Measurements from ENCODE around the gene RICTOR.
"Not testable (repeated sequence)": the region's sequence is repeated elsewhere in the genome, so short reads cannot be mapped to it uniquely, and the experiment has no call there.

The RICTOR gene

DNA sequence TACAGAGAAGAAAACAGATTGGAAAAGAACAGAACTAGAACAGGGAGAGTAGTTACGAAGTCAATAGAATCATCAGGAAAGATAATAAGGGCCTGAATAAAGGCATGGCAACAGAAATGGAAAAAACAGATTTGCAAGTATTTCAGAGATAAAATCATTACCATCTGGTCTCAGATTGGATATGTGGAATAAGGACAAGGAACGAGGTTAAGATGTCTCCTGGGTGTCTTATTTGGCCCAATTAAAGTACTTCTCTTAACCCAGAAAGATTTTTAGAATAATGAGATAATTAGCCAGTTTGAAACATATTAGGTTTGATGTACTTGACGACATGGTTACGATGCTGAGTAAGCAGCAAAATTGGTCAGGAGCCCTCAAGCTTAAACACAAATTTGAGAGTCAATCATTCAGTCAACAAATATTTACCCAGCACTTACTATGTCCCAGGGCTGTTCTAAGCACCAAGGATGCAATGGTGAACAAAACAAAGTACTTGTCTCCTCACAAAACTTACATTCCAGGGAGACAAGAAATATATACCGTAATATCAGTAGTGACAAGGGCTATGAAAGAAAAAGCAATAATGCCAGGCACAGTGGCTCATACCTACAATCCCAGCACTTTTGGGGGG lies 18.3 kb downstream of the RICTOR start:
- DNase-seq: no peak

DNA sequence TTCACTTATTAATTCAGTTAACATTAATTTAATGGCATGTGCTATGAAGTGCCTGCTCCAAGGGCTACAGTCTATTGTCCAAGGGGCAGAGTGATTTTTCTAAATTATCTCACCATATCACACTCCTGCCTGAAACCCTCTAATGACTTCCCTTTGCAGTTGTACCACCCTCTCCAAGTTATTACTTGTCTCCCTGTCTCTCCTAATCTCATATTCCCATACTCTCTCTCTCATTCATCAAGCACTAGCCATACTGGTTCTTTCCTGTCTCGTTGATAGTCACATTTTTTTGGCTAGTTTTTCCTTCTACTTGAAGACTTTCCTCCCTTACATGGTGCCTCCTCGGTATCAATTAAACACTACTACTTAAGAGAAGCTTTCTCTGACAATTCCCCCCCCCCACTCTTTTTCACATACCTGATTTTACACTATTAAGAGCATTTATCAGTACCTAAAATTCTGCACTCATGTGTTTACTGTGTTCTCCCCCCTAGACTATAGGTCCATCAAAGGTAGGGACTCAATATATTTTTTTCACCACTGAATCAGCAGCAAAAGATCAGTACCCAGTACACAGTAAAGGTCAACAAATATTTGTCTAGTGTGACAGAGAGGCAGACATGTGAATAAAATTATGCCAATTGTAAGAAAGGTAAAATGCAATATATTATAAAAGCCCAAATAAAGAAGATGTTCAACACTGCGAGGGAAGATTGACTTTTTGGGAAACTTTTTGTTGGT lies 19.0 kb downstream of the RICTOR start:
- no peak for DNase-seq

DNA sequence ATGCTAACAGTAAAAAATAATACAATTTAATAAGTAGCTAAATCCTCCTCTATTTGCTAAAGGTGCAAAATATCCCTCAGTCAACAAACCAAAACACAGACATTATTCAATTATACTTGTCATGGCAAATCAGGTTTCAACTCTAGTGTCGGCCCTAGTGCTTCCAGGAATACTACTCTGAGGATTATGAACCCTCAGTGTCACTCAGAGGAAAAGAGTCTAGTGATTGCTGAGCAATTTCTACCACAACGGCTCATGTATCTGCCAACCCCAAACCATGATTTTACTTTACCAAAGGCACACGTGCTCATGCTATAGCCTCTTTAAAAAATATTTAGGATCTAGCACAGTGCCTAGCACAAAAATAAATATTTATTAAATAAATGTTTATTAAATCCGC lies 21.0 kb downstream of the RICTOR start:
- DNase-seq: no peak

DNA sequence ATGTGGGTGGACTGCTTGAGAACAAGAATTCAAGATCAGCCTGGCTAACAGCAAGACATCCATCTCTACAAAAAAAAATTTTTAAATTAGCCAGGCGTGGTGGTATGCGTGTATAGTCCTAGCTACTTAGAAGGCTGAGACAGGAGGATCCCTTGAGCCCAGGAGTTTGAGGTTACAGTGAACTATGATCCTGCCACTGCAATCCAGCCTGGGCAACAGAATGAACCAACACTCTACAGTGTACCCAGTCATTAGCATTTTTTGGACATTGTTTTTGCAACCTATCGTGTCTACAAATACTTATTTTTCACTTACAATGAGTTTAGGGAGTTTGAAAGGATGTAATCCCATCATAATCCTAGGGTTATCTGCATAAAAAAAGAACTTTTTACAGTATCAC lies 22.1 kb downstream of the RICTOR start:
- DNase-seq: no peak

DNA sequence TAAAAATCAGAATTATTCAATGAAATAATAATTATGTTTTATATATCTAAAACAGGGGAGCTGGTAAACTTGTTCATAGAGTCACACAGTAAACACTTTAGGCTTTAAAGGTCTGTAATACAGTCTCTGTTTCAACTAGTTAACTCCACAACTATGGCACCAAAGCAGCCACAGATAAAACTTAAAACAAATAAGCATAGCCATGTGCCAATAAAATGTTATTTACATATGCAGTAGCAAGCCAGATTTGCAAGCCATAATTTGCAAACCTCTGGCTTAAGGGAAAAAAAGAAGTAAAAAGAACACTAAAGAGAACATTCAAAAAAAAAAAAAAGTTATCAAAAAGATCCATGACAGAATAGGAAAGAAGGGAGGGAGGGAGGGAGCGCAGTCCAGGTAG lies 24.9 kb downstream of the RICTOR start:
- DNase-seq: no peak

DNA sequence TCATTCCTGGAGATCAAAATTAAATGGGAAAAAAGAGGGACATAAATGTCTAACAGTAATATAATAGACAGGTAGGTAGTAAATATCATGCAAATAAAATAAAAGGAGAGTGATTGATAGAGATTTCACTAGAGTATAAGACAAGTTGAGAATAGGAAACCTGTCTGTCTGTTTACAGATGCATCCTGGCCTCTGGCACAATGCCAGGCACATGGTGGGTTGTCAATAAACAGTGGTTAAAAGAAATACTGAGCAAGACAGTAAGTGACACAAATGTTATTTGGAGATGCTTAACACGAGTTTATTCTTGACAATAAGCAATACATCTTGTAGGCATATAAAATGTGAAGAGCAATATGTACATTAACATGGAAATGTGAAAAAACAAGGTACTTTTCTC lies 33.3 kb downstream of the RICTOR start:
- no peak for DNase-seq

DNA sequence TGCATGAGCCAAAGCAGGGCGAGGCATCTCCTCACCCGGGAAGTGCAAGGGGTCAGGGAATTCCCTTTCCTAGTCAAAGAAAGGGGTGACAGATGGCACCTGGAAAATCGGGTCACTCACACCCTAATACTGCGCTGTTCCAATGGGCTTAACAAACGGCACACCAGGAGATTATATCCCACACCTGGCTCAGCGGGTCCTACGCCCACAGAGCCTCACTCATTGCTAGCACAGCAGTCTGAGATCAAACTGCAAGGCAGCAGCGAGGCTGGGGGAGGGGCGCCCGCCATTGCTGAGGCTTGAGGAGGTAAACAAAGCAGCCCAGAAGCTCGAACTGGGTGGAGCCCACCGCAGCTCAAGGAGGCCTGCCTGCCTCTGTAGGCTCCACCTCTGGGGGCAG lies 39.7 kb downstream of the RICTOR start:
- DNase-seq: not testable (repeated sequence)

DNA sequence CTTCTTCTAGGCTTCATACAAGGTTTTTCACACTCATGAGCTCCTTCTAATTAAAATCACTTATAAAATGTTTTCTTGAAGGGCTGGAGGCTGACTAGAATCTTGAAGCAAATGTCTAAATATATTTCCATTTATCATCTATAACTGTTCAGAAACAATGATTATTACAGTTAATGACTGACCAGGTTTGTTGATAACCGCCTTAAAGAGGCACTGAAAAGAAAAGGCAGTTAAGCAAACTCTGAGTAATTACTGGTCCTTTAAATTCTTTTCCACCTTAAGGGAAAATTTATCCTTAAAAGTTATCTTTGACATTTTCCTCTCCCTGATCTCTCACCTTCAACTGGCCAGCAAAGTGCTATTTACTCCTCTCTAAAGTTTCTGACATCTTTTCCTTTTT lies 43.2 kb downstream of the RICTOR start:
- DNase-seq: no peak

DNA sequence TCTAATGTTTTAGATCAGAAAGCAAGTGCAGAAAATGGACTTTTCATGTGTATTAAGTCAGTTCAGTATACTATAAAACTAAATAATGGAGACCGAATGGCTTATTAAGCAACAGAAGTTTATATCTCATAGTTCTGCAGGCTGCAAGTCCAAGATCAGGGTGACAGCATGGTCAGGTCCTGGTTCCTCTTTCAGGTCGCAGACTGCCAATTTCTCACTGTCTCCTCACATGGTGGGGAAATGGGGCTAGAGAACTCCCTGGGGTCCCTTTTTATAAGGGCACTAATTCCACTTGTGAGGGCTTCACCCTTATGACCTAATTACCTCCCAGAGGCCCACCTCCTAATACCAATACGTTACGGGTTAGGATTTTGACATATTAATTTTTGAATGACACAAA lies 48.7 kb downstream of the RICTOR start:
- no peak for DNase-seq

DNA sequence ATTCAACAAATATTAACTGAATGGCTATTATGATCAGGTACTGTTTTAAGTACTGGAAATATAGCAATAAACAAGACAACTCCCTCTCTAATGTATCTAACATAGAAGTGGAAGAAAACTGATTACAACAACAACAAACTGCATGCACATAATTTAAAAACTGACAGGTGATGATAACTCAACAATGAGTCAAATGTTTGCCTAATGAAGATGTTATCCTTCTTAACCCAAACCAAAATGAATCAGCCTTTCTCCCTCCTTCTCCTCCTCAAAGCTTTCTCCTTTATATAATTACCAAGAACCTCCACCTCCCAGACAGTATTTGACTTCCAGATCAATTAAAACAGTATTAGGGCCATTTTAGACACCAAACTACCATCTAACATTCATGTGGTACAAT lies 49.3 kb downstream of the RICTOR start:
- DNase-seq: no peak

DNA sequence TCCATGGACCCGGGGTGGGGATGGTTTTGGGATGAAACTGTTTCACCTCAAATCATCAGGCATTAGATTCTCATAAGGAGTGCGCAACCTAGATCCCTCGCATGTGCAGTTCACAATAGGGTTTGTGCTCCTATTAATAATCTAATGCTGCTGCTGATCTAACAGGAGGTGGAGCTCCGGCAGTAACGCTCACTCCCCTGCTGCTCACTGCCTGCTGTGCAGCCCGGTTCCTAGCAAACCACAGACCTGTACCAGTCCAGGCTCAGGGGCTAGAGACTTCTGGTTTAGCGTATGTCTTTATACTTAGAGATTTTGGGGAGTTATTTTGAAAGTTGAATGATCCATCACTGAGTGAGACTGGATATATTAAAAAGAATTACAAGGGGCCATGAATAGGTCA lies 50.2 kb downstream of the RICTOR start:
- DNase-seq: no peak

DNA sequence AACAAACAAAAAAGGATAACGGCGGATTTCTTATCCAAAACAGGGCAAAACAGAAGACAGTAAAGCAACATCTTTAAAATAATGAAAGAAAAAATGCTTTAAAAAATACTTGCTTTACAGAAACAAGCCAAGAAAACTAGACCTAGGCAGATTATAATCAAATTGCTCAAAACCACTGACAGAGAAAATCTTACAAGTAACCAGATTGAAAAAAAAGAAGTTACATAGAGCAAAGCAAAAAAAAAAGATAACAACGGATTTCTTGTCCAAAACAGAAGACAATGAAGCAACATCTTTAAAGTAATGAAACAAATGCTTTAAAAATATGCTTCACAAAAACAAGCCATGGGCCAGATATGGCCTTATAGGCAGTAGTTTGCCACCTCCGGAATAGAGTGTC lies 51.1 kb downstream of the RICTOR start:
- no peak for DNase-seq

DNA sequence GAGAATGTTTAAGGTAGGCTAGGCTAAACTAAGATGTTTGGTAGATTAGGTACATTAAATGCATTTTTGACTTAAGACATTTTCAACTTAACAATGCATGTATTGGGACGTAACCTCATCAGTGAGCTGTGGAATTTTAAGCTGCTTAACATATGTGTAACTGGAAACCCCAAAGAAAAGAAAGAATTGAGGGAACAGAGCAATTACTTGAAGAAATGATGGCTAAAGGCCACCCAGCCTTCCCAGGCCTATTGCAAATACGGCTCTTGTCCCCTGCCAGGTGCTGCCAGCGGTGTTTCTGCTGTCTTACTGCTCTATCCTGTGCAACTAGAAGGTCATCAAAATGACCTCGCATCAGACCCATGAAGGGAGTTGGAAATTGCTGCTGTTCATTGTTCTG lies 52.0 kb downstream of the RICTOR start:
- DNase-seq: no peak

DNA sequence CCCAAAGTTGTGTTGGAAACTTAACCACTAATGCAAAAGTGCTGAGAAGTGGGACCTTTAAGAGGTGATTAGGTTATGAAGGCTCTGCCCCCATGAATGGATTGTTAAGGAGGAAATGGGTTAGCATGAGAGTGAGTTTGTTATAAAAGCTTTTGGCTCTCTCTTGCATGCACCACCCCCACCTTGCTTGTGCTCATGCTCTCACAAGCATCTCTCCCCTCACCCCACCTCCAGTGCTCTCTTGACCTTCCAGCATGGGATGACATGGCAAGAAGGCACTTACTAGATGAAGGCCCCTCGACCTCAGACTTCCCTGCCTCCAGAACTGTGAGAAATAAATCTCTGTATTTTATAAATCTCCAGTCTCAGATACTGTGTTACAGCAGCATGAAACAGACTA lies 52.8 kb downstream of the RICTOR start:
- no peak for DNase-seq

DNA sequence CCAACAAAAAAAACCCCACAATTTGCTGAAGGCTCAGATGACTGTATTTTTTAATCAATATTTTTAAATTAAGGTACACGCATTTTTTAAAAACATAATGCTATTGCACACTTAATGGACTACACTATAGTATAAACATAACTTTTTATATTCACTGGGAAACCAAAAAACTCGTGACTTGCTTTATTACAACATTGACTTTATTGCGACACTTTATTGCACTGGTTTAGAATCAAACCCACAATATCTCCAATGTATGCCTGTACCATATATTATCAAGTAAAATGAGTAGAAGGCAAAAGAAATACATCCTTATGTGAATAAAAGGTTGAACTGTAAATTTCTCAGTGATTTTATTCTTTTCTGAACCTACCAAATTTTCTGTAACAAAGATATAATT lies 53.7 kb downstream of the RICTOR start:
- DNase-seq: no peak

DNA sequence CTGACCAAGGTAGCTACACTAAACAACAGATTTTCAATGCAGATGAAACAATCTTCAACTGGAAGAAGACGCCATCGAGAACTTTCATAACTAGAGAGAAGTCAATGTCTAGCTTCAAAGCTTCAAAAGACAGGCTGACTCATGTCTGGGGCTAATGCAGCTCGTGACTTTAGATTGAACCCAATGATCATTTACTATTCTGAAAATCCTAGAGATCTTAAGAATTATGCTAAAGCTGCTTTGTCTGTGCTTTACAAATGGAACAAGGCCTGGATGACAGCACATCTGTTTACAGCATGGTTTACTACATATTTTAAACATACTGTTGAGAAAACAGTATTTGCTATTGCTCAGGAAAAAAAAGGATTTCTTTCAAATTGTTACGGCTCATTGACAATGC lies 54.9 kb downstream of the RICTOR start:
- no peak for DNase-seq

DNA sequence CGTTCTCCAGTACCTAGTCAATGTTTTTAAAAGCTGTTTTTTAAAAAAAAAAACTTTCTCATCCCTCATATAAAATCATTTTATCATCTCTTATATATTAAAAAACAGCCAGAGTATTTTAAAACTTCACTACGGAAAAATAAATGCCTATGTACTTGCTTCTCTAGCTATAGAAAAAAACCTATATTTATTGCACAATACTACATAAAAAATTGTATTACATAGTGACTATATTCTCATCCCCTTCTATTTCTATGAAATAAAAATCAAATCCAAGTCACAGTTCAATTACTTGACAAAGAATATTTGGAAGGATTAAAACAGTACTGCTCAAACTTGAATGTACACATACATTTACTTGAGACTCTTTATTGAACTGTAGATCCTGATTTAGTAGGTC lies 56.7 kb downstream of the RICTOR start:
- DNase-seq: no peak

DNA sequence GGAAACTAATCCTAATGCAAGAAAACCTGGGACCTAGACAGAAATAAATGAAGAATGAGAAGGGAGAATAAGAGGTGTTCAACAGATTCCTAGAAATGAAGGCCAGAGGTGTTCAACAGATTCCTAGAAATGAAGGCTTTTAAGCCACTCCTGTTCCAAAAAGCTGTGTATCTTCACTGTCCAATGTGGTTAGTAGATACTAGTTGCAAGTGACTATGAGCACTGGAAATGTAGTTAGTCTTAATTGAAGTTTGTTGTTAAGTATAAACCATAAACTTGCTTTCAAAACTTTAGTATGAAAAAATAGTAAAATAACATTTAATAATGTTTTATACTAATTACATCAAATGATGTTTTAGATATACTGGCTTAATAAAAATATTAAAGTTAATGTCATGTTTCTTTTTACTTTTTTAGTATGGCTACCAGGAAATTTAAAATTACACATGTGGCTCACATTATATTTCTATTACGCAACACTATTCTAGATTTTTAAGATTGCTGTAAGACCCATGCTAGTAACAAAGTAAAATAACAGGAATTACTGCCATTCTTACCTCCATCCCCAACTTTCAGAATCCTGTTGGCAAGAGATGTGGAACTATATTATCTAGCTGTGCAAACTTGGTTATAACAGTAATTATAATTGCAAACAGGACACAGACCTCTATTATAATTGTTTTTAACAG lies 57.5 kb downstream of the RICTOR start:
- no peak for DNase-seq

DNA sequence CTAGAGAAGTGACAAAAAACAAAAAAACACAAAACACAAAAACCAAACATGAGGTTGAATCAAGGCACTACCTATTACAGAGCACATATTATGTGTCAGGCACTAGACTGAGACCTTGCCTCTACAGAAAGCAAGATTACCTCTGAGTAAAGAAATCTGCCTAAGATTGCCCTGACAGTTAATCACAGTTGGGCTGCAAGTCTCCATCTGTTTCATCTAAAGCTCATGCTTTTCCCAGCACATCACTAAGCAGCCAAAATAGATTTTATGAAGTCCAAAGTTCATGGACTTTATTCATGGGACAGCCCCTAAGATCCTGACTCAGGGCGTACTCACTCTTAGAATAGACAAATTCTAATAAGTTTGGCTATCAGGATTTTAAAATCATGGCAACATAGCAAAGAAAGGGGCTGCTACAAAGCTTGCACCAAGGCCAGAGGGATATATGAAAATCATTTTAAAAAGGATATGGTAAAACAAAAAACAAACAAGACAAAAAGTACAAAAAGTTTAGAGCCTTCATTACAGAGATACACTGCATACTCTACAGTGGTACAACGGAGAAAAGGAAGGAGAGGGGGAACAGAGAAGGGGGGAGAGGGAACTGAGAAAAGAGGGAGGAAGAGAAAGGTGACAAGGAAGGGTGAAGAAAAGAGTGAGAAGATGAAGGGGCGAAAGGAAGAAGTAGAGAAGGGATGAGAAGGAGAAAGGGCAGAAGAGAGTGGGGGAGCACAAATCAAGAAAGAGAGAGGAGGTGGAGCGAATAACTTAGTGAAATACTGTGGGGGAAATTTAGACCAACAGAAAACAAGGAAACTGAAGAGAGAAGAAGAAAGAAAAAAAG lies 58.2 kb downstream of the RICTOR start:
- DNase-seq: no peak

DNA sequence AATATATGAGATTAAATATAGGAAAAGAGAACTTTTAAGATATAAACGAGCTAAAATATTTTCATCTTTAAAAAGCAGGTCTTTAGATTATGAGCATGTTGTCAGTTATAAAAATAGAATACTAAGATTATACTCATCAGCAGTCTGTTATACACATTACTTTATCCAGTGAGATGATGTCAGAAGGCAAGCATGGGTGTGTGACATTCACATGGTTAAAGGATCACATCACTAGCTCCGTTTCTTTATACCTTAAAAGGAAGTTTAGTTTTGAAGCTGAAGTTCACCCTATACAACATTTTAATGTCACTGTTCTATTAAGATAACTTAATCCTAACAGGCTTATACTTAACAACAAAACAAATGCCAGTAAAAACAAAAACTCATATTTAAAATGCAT lies 59.6 kb downstream of the RICTOR start:
- no peak for DNase-seq

DNA sequence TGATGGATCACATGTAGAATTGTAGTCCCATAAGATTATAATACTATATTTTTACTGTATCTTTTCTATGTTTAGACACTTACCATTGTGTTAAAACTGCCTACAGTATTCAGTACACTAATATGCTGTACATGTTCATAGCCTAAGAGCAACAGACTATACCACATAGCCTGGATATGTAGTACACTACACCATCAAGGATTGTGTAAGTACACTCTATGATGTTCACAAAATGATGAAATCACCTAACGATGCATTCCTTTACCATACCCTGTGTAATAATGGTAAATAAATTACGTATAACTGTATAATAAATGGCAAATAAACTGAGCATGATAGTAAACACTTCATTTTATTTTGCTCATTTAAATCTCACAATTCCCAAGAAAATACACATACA lies 60.3 kb downstream of the RICTOR start:
- no peak for DNase-seq

DNA sequence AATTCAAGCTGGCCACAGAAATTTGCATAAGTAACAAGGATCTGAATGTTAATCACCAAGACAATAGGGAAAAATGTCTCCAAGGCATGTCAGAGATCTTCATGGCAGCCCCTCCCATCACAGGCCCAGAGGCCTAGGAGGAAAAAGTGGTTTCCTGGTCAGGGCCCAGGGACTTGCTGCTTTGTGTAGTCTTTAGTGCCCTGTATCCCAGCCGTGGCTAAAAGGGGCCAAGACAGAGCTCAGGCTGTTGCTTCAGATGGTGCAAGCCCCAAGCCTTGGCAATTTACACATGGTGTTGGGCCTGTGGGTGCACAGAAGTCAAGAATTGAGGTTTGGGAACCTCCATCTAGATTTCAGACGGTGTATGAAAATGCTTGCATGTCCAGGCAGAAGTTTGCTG lies 63.2 kb downstream of the RICTOR start:
- DNase-seq: not testable (repeated sequence)

DNA sequence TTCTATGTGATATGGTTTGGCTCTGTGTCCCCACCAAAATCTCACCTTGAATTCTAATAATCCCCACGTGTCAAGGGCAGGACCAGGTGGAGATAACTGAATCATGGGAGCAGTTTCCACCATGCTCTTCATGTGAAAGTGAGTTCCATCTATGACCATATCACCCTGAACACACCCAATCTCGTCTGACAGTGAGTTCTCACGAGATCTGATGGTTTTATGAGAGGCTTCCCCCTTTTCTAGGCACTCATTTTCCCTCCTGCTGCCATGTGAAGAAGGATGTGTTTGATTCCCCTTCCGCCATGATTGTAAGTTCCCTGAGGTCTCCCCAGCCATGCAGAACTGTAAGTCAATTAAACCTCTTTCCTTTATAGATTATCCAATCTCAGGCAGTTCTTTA lies 64.2 kb downstream of the RICTOR start:
- DNase-seq: no peak

DNA sequence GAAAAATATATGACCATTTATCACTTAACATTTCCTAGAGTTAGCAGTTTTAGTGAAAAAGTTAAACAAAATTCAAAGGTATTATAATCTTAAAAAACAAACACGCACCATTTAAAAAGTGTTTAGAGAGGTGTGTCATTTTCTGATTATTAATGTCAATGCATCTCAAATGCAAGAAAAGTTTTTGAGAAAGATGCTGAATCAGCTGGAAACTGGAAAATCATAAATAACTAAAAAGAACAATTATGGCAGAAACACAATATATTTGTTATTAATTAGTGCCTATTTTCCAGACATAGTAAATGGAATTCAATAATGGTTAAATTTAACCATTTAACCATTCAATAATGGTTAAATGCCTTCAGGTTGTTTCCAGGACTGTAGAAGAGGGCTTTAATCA lies 64.9 kb downstream of the RICTOR start:
- no peak for DNase-seq
